Hepatocyte (in vitro differentiated cells): ENCODE results near the gene OTOP2. TPM values are rescaled to one million over a fixed set of nuclear protein-coding genes. Genes with fewer than 3 reads are reported as not detected.
"Not testable (repeated sequence)": the region's sequence is repeated elsewhere in the genome, so short reads cannot be mapped to it uniquely, and the experiment has no call there.

ENCODE experiments used
- DNase-seq: peaks from one replicate; pipeline ENCODE4 v3.0.0-alpha.2; 2016; ENCODE audit warnings: low spot score
- H2AFZ ChIP-seq: fragments of 200-600 bp; sonication (generic); 2 replicates; pipeline ENCODE4 v1.6.0; 2016; ENCODE audit warnings: antibody characterized with exemption, mild to moderate bottlenecking
- H3K27ac ChIP-seq: fragments of 200-600 bp; sonication (generic); 2 replicates; pipeline ENCODE4 v1.5.1; 2016; ENCODE audit warnings: mild to moderate bottlenecking
- H3K27me3 ChIP-seq: fragments of 200-600 bp; sonication (generic); 2 replicates; pipeline ENCODE4 v1.6.1; 2016
- H3K36me3 ChIP-seq: fragments of 200-600 bp; sonication (generic); replicated peaks from 2 replicates; pipeline ENCODE4 v1.5.1; 2016; ENCODE audit warnings: low read depth; ENCODE audit not compliant: insufficient read depth
- H3K4me1 ChIP-seq: fragments of 200-600 bp; sonication (generic); 2 replicates; pipeline ENCODE4 v1.5.1; 2016; ENCODE audit warnings: mild to moderate bottlenecking, moderate library complexity; ENCODE audit not compliant: insufficient read depth
- H3K4me2 ChIP-seq: fragments of 200-600 bp; sonication (generic); 2 replicates; pipeline ENCODE4 v1.6.0; 2016
- H3K4me3 ChIP-seq: fragments of 200-600 bp; sonication (generic); 2 replicates; pipeline ENCODE4 v1.5.1; 2016; ENCODE audit warnings: mild to moderate bottlenecking
- H3K79me2 ChIP-seq: fragments of 200-600 bp; sonication (generic); 2 replicates; pipeline ENCODE4 v1.6.0; 2017; ENCODE audit warnings: mild to moderate bottlenecking
- H3K9me2 ChIP-seq: fragments of 200-600 bp; sonication (generic); replicated peaks from 2 replicates; pipeline ENCODE4 v1.6.0; 2017; ENCODE audit warnings: mild to moderate bottlenecking; ENCODE audit not compliant: insufficient read depth
- H3K9me3 ChIP-seq: fragments of 200-600 bp; sonication (generic); 2 replicates; pipeline ENCODE4 v1.5.1; 2016; ENCODE audit warnings: low read depth, mild to moderate bottlenecking
- H4K20me1 ChIP-seq: fragments of 200-600 bp; sonication (generic); 2 replicates; pipeline ENCODE4 v1.6.0; 2016; ENCODE audit warnings: mild to moderate bottlenecking; ENCODE audit not compliant: insufficient read depth, poor library complexity, severe bottlenecking
- CTCF ChIP-seq: fragments of 200-600 bp; sonication (generic); IDR thresholded peaks from 2 replicates; pipeline ENCODE4 v1.5.1; 2016; ENCODE audit warnings: antibody characterized with exemption, mild to moderate bottlenecking; ENCODE audit not compliant: poor library complexity
- EZH2 ChIP-seq: fragments of 200-600 bp; sonication (generic); IDR thresholded peaks from 2 replicates; pipeline ENCODE4 v1.6.1; 2016; ENCODE audit warnings: antibody characterized with exemption, mild to moderate bottlenecking, borderline replicate concordance
- EZH2phosphoT487 ChIP-seq: fragments of 200-600 bp; sonication (generic); IDR thresholded peaks from one replicate; pipeline ENCODE4 v1.6.1; 2018; ENCODE audit warnings: antibody characterized with exemption, mild to moderate bottlenecking, low read depth, moderate library complexity; ENCODE audit not compliant: unreplicated experiment, severe bottlenecking
- WGBS: methylation state at CpG from one replicate; pipeline ENCODE4 v1.1.6; 2016; ENCODE audit warnings: low lambda C conversion rate; ENCODE audit errors: missing lambda C conversion rate; 5-methylcytosine and 5-hydroxymethylcytosine counted together
- polyA plus RNA-seq: library from polyadenylated mRNA; unstranded; fragments of >200 nt; fragmentation: Nextera tagmentation; extraction: Ambion mirVana; gene quantifications from 2 replicates; pipeline ENCODE4 v1.2.1, GENCODE V29; 2016
- total RNA-seq: library from RNA; depleted of rRNA; stranded (reverse); fragments of >200 nt; gene quantifications from 2 replicates; pipeline ENCODE4 v1.2.3, GENCODE V29; 2014

Gene OTOP2
- total and polyA plus RNA-seq, 2 experiments from 2014 or later = 0.19 to 1.1 TPM

GRCh38 chr17:74907012-74907411 lies 17.1 kb upstream of the OTOP2 start:
- Histone ChIP-seq H3K4me2 (no peak overlapping the region), H3K36me3 (no peaks in the 10 kb centered on the region), H3K27ac (no peak overlapping the region), H2AFZ (no peak overlapping the region), H4K20me1 (no peaks in the 10 kb centered on the region), H3K4me1 (peaks cover 13% of the 10 kb centered on the region), H3K4me3 (no peak overlapping the region), H3K9me2 (no peaks in the 10 kb centered on the region), H3K79me2 (no peaks in the 10 kb centered on the region), H3K9me3 (no peaks in the 10 kb centered on the region), H3K27me3 (no peaks in the 10 kb centered on the region)
- DNase-seq = no peak
- 97% methylated on average over 23 of the region's 34 CpGs for WGBS
- TF ChIP-seq EZH2phosphoT487 (no peak), CTCF (no peak), EZH2 (no peak)

GRCh38 chr17:74909097-74909496 lies 15.0 kb upstream of the OTOP2 start:
- not testable (repeated sequence) for H2AFZ ChIP-seq

GRCh38 chr17:74911423-74911822 lies 12.7 kb upstream of the OTOP2 start:
- peak overlapping the region; percentile 87 for H3K27ac ChIP-seq
- H3K4me3 ChIP-seq, H3K27me3 ChIP-seq, H3K79me2 ChIP-seq, DNase-seq, H3K9me3 ChIP-seq, H3K36me3 ChIP-seq, H2AFZ ChIP-seq, H4K20me1 ChIP-seq, H3K4me2 ChIP-seq, H3K9me2 ChIP-seq: not testable (repeated sequence)
- 54% methylated on average over 8 of the region's 8 CpGs for WGBS
- peaks cover 17% of the 10 kb centered on the region for H3K4me1 ChIP-seq

More at GRCh38 chr17:74909097-74909496, 15.0 kb upstream of the OTOP2 start:
- H3K27me3 ChIP-seq, H3K36me3 ChIP-seq, DNase-seq, H3K9me2 ChIP-seq, H3K9me3 ChIP-seq, H3K27ac ChIP-seq, H3K79me2 ChIP-seq, H4K20me1 ChIP-seq, H3K4me3 ChIP-seq, H3K4me2 ChIP-seq: not testable (repeated sequence)
- peaks cover 17% of the 10 kb centered on the region for H3K4me1 ChIP-seq
- 61% methylated on average over 4 of the region's 4 CpGs for WGBS

- H3K4me2 ChIP-seq = no peak overlapping the region
- no peaks in the 10 kb centered on the region for H4K20me1 ChIP-seq
- no peak overlapping the region for H2AFZ ChIP-seq
- 96% methylated on average over 13 of the region's 13 CpGs for WGBS
- no peak for TF ChIP-seq CTCF
- no peak for TF ChIP-seq EZH2
- TF ChIP-seq EZH2phosphoT487 = no peak
- no peaks in the 10 kb centered on the region for H3K9me3 ChIP-seq
- no peaks in the 10 kb centered on the region for H3K36me3 ChIP-seq
- no peak for DNase-seq
- no peaks in the 10 kb centered on the region for H3K9me2 ChIP-seq
- H3K79me2 ChIP-seq = no peaks in the 10 kb centered on the region
- peaks cover 8% of the 10 kb centered on the region for H3K4me1 ChIP-seq
- H3K27me3 ChIP-seq = no peaks in the 10 kb centered on the region
- H3K27ac ChIP-seq = no peak overlapping the region
- no peak overlapping the region for H3K4me3 ChIP-seq
These were observed 7.8 kb upstream of the OTOP2 start for GRCh38 chr17:74916136-74916850.
